Upper lobe of right lung (tissue), 1 donor: ENCODE data around the gene SPATA46. TPM values are rescaled to one million over a fixed set of nuclear protein-coding genes. Genes with fewer than 3 reads are reported as not detected.

Experiments
- ATAC-seq: fragments of 200-7000 bp; cut with Tn5 transposase; one replicate; pipeline ENCODE4 v1.9.1; 2020; ENCODE audit warnings: mild to moderate bottlenecking, moderate library complexity
- DNase-seq: peaks from one replicate; pipeline ENCODE4 v3.0.0-alpha.2; 2020
- H3K27ac ChIP-seq: fragments of 200-600 bp; one replicate; pipeline ENCODE4 v1.8.0; 2022
- H3K27me3 ChIP-seq: fragments of 200-600 bp; one replicate; pipeline ENCODE4 v1.8.0; 2022; ENCODE audit warnings: mild to moderate bottlenecking
- H3K36me3 ChIP-seq: fragments of 200-600 bp; one replicate; pipeline ENCODE4 v1.8.0; 2022
- H3K4me1 ChIP-seq: fragments of 200-600 bp; one replicate; pipeline ENCODE4 v1.8.0; 2022
- H3K4me3 ChIP-seq: fragments of 200-600 bp; one replicate; pipeline ENCODE4 v1.8.0; 2022; ENCODE audit warnings: mild to moderate bottlenecking
- H3K9me3 ChIP-seq: fragments of 200-600 bp; one replicate; pipeline ENCODE4 v1.8.0; 2022
- intact Hi-C: fragments of 100-400 bp; cut with DNase I; formaldehyde crosslinking; loops from one replicate; pipeline ENCODE4 v1.11.0; 2022
- total RNA-seq: library from RNA; stranded (reverse); fragmentation: NEBNext Ultra II Directional; extraction: Animal tissue kit (Norgen Biotek cat#: 25700); gene quantifications from one replicate; pipeline ENCODE4 v1.2.1, GENCODE V29; 2021
- TF ChIP-seq, protein P1 (sequence below): fragments of 200-600 bp; IDR thresholded peaks from one replicate; pipeline ENCODE4 v1.8.0; 2022; ENCODE audit warnings: antibody characterized with exemption
- donor health status: DM: no; HTN: yes; CAD: no; lungs with severe emphysema.

SPATA46 gene
- total RNA-seq, 1 donor from 2014 or later = not detected

DNA sequence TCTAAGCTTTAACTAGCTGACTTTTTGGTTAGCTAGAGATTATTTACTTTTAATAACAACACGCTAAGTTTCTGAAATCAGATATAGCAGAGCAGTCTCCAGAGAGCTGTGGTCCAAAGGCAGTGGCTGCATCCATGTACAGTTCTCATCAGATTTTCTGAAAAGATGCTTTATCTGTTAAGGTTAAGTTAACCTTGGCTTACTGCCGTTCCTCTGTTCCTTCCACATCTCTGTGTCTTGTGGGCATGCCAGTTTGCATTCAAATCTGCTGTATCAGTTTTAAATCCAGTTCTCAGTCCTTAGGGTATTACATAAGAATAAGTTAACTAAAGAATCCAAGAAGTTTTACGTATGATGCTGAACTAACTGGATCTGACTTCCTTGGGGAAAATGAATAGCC lies 46.8 kb downstream of the SPATA46 start:
- Histone ChIP-seq H3K4me3 (no peak overlapping the region), H3K9me3 (no peaks in the 10 kb centered on the region), H3K27ac (no peak overlapping the region), H3K4me1 (no peaks in the 10 kb centered on the region), H3K36me3 (no peaks in the 10 kb centered on the region), H3K27me3 (no peaks in the 10 kb centered on the region)
- no peak for DNase-seq
- TF ChIP-seq, protein P1, sequence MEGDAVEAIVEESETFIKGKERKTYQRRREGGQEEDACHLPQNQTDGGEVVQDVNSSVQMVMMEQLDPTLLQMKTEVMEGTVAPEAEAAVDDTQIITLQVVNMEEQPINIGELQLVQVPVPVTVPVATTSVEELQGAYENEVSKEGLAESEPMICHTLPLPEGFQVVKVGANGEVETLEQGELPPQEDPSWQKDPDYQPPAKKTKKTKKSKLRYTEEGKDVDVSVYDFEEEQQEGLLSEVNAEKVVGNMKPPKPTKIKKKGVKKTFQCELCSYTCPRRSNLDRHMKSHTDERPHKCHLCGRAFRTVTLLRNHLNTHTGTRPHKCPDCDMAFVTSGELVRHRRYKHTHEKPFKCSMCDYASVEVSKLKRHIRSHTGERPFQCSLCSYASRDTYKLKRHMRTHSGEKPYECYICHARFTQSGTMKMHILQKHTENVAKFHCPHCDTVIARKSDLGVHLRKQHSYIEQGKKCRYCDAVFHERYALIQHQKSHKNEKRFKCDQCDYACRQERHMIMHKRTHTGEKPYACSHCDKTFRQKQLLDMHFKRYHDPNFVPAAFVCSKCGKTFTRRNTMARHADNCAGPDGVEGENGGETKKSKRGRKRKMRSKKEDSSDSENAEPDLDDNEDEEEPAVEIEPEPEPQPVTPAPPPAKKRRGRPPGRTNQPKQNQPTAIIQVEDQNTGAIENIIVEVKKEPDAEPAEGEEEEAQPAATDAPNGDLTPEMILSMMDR = no peak
- ATAC-seq = no peak
- intact Hi-C loops = no loop called here

- Histone ChIP-seq H3K4me1 (no peaks in the 10 kb centered on the region), H3K27me3 (no peaks in the 10 kb centered on the region), H3K4me3 (no peak overlapping the region), H3K36me3 (no peaks in the 10 kb centered on the region), H3K9me3 (no peaks in the 10 kb centered on the region), H3K27ac (no peak overlapping the region)
- no peak for ATAC-seq
- intact Hi-C loops = no loop called here
- DNase-seq = no peak
- TF ChIP-seq, protein P1 = no peak
These were observed 48.1 kb downstream of the SPATA46 start for GRCh38 chr1:162328512-162328911.

GRCh38 chr1:162327788-162328165 lies 48.9 kb downstream of the SPATA46 start:
- no peaks in the 10 kb centered on the region for H3K27me3 ChIP-seq
- H3K36me3 ChIP-seq = no peaks in the 10 kb centered on the region
- H3K27ac ChIP-seq = no peak overlapping the region
- no peaks in the 10 kb centered on the region for H3K4me1 ChIP-seq
- no peak overlapping the region for H3K4me3 ChIP-seq
- H3K9me3 ChIP-seq = no peaks in the 10 kb centered on the region
- TF ChIP-seq, protein P1 = no peak
- ATAC-seq (peak; percentile 50), DNase-seq (no peak)
- intact Hi-C loops = no loop called here

- Histone ChIP-seq H3K27ac (no peak overlapping the region), H3K27me3 (no peaks in the 10 kb centered on the region), H3K4me3 (no peak overlapping the region), H3K9me3 (no peaks in the 10 kb centered on the region), H3K4me1 (no peaks in the 10 kb centered on the region), H3K36me3 (no peaks in the 10 kb centered on the region)
- intact Hi-C loops = no loop called here
- no peak for DNase-seq
- ATAC-seq = peak; percentile 55
- TF ChIP-seq, protein P1 = no peak
These were observed 49.4 kb downstream of the SPATA46 start for GRCh38 chr1:162327144-162327787.

GRCh38 chr1:162326559-162326958 lies 50.1 kb downstream of the SPATA46 start:
- Histone ChIP-seq H3K9me3 (no peaks in the 10 kb centered on the region), H3K27ac (no peak overlapping the region), H3K27me3 (no peaks in the 10 kb centered on the region), H3K4me1 (no peaks in the 10 kb centered on the region), H3K4me3 (no peak overlapping the region), H3K36me3 (no peaks in the 10 kb centered on the region)
- ATAC-seq (no peak), DNase-seq (no peak)
- intact Hi-C loops = no loop called here
- TF ChIP-seq, protein P1 = no peak

- H3K27me3 ChIP-seq = no peaks in the 10 kb centered on the region
- no peak for DNase-seq
- no peaks in the 10 kb centered on the region for H3K9me3 ChIP-seq
- no peak for ATAC-seq
- H3K4me1 ChIP-seq = no peaks in the 10 kb centered on the region
- intact Hi-C loops = no loop called here
- H3K36me3 ChIP-seq = no peaks in the 10 kb centered on the region
- no peak overlapping the region for H3K27ac ChIP-seq
- TF ChIP-seq, protein P1 = no peak
- H3K4me3 ChIP-seq = no peak overlapping the region
These were observed 52.3 kb downstream of the SPATA46 start for GRCh38 chr1:162324396-162324795.
